NOMO-1 treated with dmso at 0.1 percent for 144 hours (cell line): ENCODE measurements around the gene LEAP2.
A peak's percentile ranks its signal among the peaks of the same experiment; 100 is the strongest.

ENCODE experiments used
- DNase-seq: peaks from one replicate; lab custom pipeline; 2025; ENCODE audit not compliant: unreplicated experiment; lab: John Stamatoyannopoulos, UW

Gene LEAP2

GRCh38 chr5:132876020-132876759 is 2.7 kb downstream of the LEAP2 start:
- no peak for DNase-seq

- DNase-seq: no peak
Observed at GRCh38 chr5:132877466-132877865, 4.0 kb downstream of the LEAP2 start.

- DNase-seq: no peak
Observed at GRCh38 chr5:132877938-132878337, 4.5 kb downstream of the LEAP2 start.

GRCh38 chr5:132883261-132883834 is 9.9 kb downstream of the LEAP2 start:
- peak; percentile 54 for DNase-seq

GRCh38 chr5:132884548-132884947 is 11.1 kb downstream of the LEAP2 start:
- no peak for DNase-seq

GRCh38 chr5:132886064-132886823 is 12.8 kb downstream of the LEAP2 start:
- no peak for DNase-seq

- DNase-seq: no peak
Observed at GRCh38 chr5:132887283-132887682, 13.8 kb downstream of the LEAP2 start.

- DNase-seq: no peak
Observed at GRCh38 chr5:132889501-132889900, 16.0 kb downstream of the LEAP2 start.

- no peak for DNase-seq
Observed at GRCh38 chr5:132890817-132891216, 17.3 kb downstream of the LEAP2 start.

GRCh38 chr5:132895719-132896305 is 22.3 kb downstream of the LEAP2 start:
- no peak for DNase-seq

- no peak for DNase-seq
Observed at GRCh38 chr5:132896685-132897084, 23.2 kb downstream of the LEAP2 start.

- no peak for DNase-seq
Observed at GRCh38 chr5:132898094-132898493, 24.6 kb downstream of the LEAP2 start.

GRCh38 chr5:132901036-132901435 is 27.6 kb downstream of the LEAP2 start:
- no peak for DNase-seq

GRCh38 chr5:132901730-132902129 is 28.3 kb downstream of the LEAP2 start:
- no peak for DNase-seq

- DNase-seq: no peak
Observed at GRCh38 chr5:132905938-132906337, 32.5 kb downstream of the LEAP2 start.

- no peak for DNase-seq
Observed at GRCh38 chr5:132907161-132907560, 33.7 kb downstream of the LEAP2 start.

GRCh38 chr5:132909702-132910101 is 36.2 kb downstream of the LEAP2 start:
- DNase-seq: no peak

GRCh38 chr5:132915681-132916080 is 42.2 kb downstream of the LEAP2 start:
- no peak for DNase-seq

GRCh38 chr5:132916086-132916485 is 42.6 kb downstream of the LEAP2 start:
- no peak for DNase-seq
